NB4 (cell line): ENCODE measurements around the gene CCNY.

Source experiments
- CTCF ChIP-seq: IDR thresholded peaks from one replicate; pipeline ENCODE4 v1.5.1; 2012; ENCODE audit warnings: low read depth, low read length
- MAX ChIP-seq: IDR thresholded peaks from 2 replicates; pipeline ENCODE4 v1.6.1; 2011; ENCODE audit warnings: low read depth, low read length
- POLR2A ChIP-seq: IDR thresholded peaks from 2 replicates; pipeline ENCODE4 v1.6.1; 2011; ENCODE audit warnings: mild to moderate bottlenecking; ENCODE audit not compliant: insufficient read length; ENCODE audit errors: extremely low read depth

GRCh38 chr10:35453855-35454532, 117.7 kb downstream of the CCNY start:
- TF ChIP-seq CTCF (no peak), POLR2A (no peak), MAX (peak; percentile 43)
